KMS-11 (cell line): ENCODE data around the gene APBA2.

Source experiments
- H2AFZ ChIP-seq: fragments of 200-600 bp; sonication (generic); 2 replicates; pipeline ENCODE4 v1.6.1; 2016; ENCODE audit warnings: antibody characterized with exemption, mixed run types, low read depth
- H3K27ac ChIP-seq: fragments of 200-600 bp; sonication (generic); 2 replicates; pipeline ENCODE4 v1.6.1; 2016; ENCODE audit warnings: mild to moderate bottlenecking, mixed run types
- H3K27me3 ChIP-seq: fragments of 200-600 bp; sonication (generic); 2 replicates; pipeline ENCODE4 v1.6.1; 2017; ENCODE audit warnings: mild to moderate bottlenecking, low read depth, mixed run types, moderate library complexity; ENCODE audit not compliant: insufficient read depth
- H3K36me3 ChIP-seq: fragments of 200-600 bp; sonication (generic); 2 replicates; pipeline ENCODE4 v1.6.1; 2017; ENCODE audit warnings: mild to moderate bottlenecking, mixed run types; ENCODE audit not compliant: insufficient read depth
- H3K4me1 ChIP-seq: fragments of 200-600 bp; sonication (generic); 2 replicates; pipeline ENCODE4 v1.6.1; 2016; ENCODE audit warnings: mild to moderate bottlenecking, low read depth, mixed run types; ENCODE audit not compliant: poor library complexity, severe bottlenecking
- H3K4me2 ChIP-seq: fragments of 200-600 bp; sonication (generic); 2 replicates; pipeline ENCODE4 v1.7.0; 2016; ENCODE audit warnings: mild to moderate bottlenecking, mixed run types
- H3K4me3 ChIP-seq: fragments of 200-600 bp; sonication (generic); IDR thresholded peaks from 2 replicates; pipeline ENCODE4 v1.6.1; 2017; ENCODE audit warnings: low read depth, low read length, mixed read lengths; ENCODE audit not compliant: insufficient read depth
- H3K79me2 ChIP-seq: fragments of 200-600 bp; sonication (generic); 2 replicates; pipeline ENCODE4 v1.6.1; 2016; ENCODE audit warnings: low read depth, mixed run types; ENCODE audit not compliant: insufficient read depth
- H3K9ac ChIP-seq: fragments of 200-600 bp; sonication (generic); 2 replicates; pipeline ENCODE4 v1.6.1; 2016; ENCODE audit warnings: mild to moderate bottlenecking, mixed run types
- H4K20me1 ChIP-seq: fragments of 200-600 bp; sonication (generic); 2 replicates; pipeline ENCODE4 v1.6.1; 2016; ENCODE audit warnings: mild to moderate bottlenecking, mixed run types; ENCODE audit not compliant: insufficient read depth
- TF ChIP-seq, protein P1 (sequence below): fragments of 200-600 bp; sonication (generic); conservative IDR thresholded peaks from 2 replicates; pipeline ENCODE4 v1.6.1; 2017; ENCODE audit warnings: low read depth, mild to moderate bottlenecking, antibody characterized with exemption, low read length, moderate library complexity, mixed read lengths

APBA2 gene

DNA sequence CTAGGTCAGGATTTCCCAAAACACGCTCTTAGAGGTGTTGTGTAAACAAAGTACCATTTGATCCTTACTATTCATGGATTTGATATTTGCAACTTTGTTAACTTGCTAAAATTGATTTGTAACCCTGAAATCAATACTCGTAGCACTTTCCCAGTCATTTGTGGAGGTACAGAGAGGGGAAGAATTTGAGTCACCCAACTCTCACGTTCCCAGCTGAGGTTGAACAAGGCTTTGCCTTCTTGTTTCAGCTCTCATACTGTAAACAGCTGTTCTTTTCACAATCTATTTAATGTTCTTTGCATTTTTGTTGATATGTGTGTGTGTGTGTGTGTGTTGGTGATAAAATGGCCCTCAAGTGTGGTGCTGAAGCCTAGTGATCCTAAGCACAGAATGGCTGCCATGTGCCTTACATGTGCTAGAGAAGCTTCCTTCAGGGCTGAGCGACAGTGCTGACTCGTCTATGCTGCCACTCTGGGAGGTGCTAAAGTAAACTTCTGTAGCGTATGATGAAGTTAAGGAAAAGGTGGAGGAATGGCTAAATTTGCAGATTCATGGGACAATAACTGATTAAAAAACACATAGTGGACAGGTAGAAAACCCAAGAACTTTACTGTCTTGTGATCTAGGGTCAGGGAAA is 173.2 kb downstream of the APBA2 start:
- Histone ChIP-seq H4K20me1 (no peaks in the 10 kb centered on the region), H2AFZ (no peak overlapping the region), H3K4me1 (no peaks in the 10 kb centered on the region), H3K27me3 (no peaks in the 10 kb centered on the region), H3K9ac (no peak overlapping the region), H3K79me2 (no peaks in the 10 kb centered on the region), H3K4me3 (no peak overlapping the region), H3K4me2 (no peak overlapping the region), H3K36me3 (no peaks in the 10 kb centered on the region), H3K27ac (no peak overlapping the region)
- TF ChIP-seq, protein P1, sequence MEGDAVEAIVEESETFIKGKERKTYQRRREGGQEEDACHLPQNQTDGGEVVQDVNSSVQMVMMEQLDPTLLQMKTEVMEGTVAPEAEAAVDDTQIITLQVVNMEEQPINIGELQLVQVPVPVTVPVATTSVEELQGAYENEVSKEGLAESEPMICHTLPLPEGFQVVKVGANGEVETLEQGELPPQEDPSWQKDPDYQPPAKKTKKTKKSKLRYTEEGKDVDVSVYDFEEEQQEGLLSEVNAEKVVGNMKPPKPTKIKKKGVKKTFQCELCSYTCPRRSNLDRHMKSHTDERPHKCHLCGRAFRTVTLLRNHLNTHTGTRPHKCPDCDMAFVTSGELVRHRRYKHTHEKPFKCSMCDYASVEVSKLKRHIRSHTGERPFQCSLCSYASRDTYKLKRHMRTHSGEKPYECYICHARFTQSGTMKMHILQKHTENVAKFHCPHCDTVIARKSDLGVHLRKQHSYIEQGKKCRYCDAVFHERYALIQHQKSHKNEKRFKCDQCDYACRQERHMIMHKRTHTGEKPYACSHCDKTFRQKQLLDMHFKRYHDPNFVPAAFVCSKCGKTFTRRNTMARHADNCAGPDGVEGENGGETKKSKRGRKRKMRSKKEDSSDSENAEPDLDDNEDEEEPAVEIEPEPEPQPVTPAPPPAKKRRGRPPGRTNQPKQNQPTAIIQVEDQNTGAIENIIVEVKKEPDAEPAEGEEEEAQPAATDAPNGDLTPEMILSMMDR, result no peak

DNA sequence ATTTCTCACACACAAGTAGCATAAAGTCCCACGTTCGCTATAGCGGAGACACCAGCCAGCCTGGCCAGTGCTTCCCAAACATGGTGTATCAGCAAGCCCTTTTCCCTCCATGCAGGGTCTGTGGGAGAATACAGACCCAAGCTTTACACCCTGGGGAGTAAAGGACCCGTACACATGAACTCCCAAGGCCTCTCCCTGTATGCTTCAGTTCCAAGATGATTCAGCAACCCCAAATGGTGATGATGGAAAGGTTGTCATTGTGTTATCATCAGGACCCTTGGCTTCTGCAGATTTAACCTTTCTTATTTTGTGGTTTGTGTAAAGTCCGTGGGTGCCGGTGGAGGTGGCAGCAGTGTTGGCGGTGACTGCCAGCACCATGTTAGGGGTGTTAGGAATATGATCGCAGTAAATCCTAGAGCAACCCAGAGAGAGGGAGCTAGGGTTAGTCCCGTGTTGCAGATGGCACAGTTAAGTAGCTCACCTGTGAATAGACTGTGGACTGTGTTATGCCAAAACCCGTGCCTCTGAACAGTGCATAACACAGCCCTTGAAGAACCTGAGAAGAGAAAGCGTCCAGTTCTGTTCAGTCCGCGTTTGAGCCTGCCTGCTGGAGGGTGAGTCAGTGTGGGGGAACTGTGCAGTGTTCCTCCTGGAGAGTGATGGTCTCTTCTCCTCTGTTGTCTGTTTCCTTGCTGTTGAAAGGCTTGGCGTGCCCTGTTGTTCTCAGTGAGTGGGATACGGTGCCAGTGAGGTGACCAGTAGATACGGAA is 174.3 kb downstream of the APBA2 start:
- H3K27me3 ChIP-seq, result no peaks in the 10 kb centered on the region
- H3K4me2 ChIP-seq, result no peak overlapping the region
- H3K9ac ChIP-seq, result no peak overlapping the region
- H3K27ac ChIP-seq, result no peak overlapping the region
- H2AFZ ChIP-seq, result no peak overlapping the region
- no peaks in the 10 kb centered on the region for H3K4me1 ChIP-seq
- H3K36me3 ChIP-seq, result no peaks in the 10 kb centered on the region
- no peak overlapping the region for H3K4me3 ChIP-seq
- TF ChIP-seq, protein P1, result no peak
- no peaks in the 10 kb centered on the region for H4K20me1 ChIP-seq
- H3K79me2 ChIP-seq, result no peaks in the 10 kb centered on the region

DNA sequence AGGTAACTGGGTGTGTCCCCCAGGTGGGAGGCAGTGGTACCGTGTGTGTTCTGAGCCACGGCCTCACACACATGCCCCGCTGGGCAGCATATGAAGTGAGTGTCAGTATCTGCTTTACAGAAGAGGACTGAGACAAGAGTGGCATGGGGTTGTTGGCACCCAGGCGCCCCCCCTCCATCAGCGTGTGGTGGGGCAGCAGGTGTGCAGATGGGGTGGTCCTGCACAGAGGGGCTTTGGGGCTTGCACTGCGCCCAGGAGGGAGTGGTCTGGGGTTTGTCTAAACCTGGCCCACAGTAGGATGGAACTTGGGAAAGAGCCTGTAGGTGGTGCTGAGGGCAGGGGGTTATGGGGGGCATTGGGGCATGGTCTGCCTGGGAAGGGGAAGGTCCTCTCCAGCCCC is 176.0 kb downstream of the APBA2 start:
- Histone ChIP-seq H4K20me1 (no peaks in the 10 kb centered on the region), H3K36me3 (no peaks in the 10 kb centered on the region), H3K79me2 (no peaks in the 10 kb centered on the region), H3K4me3 (no peak overlapping the region), H3K27ac (no peak overlapping the region), H3K4me1 (no peaks in the 10 kb centered on the region), H2AFZ (no peak overlapping the region), H3K4me2 (no peak overlapping the region), H3K9ac (no peak overlapping the region), H3K27me3 (no peaks in the 10 kb centered on the region)
- TF ChIP-seq, protein P1, result no peak

DNA sequence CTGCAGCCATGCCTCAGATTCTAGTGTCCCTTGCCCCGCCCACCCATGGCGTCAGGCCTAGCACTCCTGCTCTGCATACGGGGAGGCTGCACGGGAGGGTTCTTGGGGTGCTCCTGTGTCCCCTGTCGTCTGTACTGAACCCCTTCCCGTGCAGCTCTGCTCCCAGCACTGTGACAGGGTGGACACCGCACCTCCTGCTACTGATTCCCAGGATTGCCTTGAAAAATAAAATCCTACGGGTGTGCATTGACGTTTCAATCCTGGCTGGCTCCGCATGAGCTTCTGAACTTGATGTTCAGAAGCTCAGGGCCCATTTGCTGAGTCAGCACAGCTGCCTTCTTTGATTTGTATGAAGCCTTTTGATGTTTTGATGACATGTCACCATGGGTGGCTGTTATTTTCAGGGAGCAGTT is 176.4 kb downstream of the APBA2 start:
- Histone ChIP-seq H3K4me3 (no peak overlapping the region), H3K36me3 (no peaks in the 10 kb centered on the region), H3K4me1 (no peaks in the 10 kb centered on the region), H3K27me3 (no peaks in the 10 kb centered on the region), H3K27ac (no peak overlapping the region), H4K20me1 (no peaks in the 10 kb centered on the region), H3K79me2 (no peaks in the 10 kb centered on the region), H3K9ac (no peak overlapping the region), H2AFZ (no peak overlapping the region), H3K4me2 (no peak overlapping the region)
- TF ChIP-seq, protein P1, result no peak
